ENCODE data around the gene ANXA1. TPM values are rescaled to one million over a fixed set of nuclear protein-coding genes. Genes with fewer than 3 reads are reported as not detected.

ANXA1 gene
- total RNA-seq, 1 experiment from 2014 or later, result 731 TPM

DNA sequence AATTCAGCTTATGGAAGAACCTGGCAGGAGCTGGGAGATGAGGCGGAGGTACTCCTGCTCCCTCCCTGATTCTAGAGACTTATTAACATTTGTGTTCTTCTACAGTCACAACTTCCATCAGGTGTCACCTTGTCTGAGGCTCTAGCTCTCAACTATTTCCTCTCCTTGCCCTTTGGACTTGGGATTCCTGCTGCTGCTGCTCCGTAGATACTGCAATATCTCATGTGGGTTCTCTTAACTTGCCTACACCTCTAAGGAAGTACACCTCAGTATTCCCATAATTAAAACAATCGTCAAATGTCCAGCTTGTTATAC lies 21.2 kb downstream of the ANXA1 start:
- Mint-ChIP-seq H3K4me1 (ENCODE audit: insufficient read depth, unreplicated experiment) (peaks cover 22% of the 10 kb centered on the region), H3K27ac (ENCODE audit: low read depth, unreplicated experiment) (peak overlapping the region; percentile 2), H3K4me3 (ENCODE audit: unreplicated experiment) (no peak overlapping the region), H3K36me3 (ENCODE audit: insufficient read depth, unreplicated experiment) (peaks cover 84% of the 10 kb centered on the region), H3K9me3 (ENCODE audit: unreplicated experiment) (no peaks in the 10 kb centered on the region), H3K27me3 (ENCODE audit: insufficient read depth, unreplicated experiment) (no peaks in the 10 kb centered on the region)
- BruUV-seq (replicated peaks), result no TSS peak
- DNase-seq (ENCODE audit: unreplicated experiment), result no peak
- TF ChIP-seq CTCF (IDR thresholded peaks at IDR 0.05; ENCODE audit: unreplicated experiment), result no peak
- intact Hi-C loops (cut with micrococcal nuclease), result no loop called here
- CTCF ChIA-PET, result interaction anchor here (0.5 to 5.1 kb wide), 6 partner anchors 10 to 106 kb away, joined by 3 to 40 read pairs (median 4); no protein-coding TSS in a partner anchor
- POLR2A ChIA-PET, result interaction anchor here (1.1 to 4.9 kb wide), 10 partner anchors 10 to 63 kb away, joined by 3 to 34 read pairs (median 8); partner anchors contain the start of gene ANXA1

DNA sequence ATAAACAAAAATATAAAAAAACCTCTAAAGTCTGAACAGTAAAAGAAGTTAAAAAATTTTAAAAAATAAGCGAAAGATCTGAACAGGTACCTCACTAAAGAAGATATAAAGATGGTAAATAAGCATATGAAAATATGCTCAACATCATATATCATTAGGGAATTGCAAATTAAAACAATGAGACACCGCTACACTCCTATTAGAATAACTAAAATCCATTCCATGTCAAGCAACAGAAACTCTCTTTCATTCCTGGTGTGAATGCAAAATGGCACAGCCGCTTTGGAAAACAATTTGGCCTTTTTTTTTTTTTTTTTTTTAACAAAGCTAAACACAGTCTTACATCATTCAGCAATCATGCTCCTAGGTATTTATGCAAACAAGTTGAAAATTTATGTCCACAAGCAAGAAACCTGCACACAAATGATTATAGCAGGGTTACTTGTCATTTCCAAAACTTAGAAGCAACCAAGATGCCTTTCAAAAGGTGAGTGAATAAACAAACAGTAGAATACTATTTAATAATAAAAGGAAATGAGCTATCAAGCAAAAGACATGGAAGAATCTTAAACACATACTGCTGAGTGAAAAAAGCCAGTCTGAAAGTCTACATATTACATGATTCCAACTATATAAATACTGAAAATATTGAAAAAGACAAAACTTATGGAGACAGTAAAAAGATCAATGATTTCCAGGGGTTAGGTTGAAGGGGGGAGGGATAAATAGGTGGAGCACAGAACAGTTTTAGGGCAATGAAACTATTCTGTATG lies 22.1 kb downstream of the ANXA1 start:
- no peaks in the 10 kb centered on the region for H3K9me3 Mint-ChIP-seq (ENCODE audit: unreplicated experiment)
- peaks cover 75% of the 10 kb centered on the region for H3K36me3 Mint-ChIP-seq (ENCODE audit: insufficient read depth, unreplicated experiment)
- DNase-seq (ENCODE audit: unreplicated experiment), result no peak
- ChIA-PET POLR2A (interaction anchor here (0.6 to 4.9 kb wide), 8 partner anchors 10 to 1780 kb away, joined by 3 to 34 read pairs (median 7); partner anchors contain the start of gene ANXA1), CTCF (interaction anchor here (0.8 to 5.1 kb wide), 4 partner anchors 13 to 95 kb away, joined by 3 to 40 read pairs (median 4); no protein-coding TSS in a partner anchor)
- H3K4me3 Mint-ChIP-seq (ENCODE audit: unreplicated experiment), result no peak overlapping the region
- intact Hi-C loops (cut with micrococcal nuclease), result no loop called here
- peaks cover 15% of the 10 kb centered on the region for H3K4me1 Mint-ChIP-seq (ENCODE audit: insufficient read depth, unreplicated experiment)
- TF ChIP-seq CTCF (IDR thresholded peaks at IDR 0.05; ENCODE audit: unreplicated experiment), result no peak
- TSS peak; percentile 2 for BruUV-seq (replicated peaks)
- peak overlapping the region; percentile 36 for H3K27ac Mint-ChIP-seq (ENCODE audit: low read depth, unreplicated experiment)
- H3K27me3 Mint-ChIP-seq (ENCODE audit: insufficient read depth, unreplicated experiment), result no peaks in the 10 kb centered on the region

- Mint-ChIP-seq H3K27ac (ENCODE audit: low read depth, unreplicated experiment) (peak overlapping the region; percentile 36), H3K36me3 (ENCODE audit: insufficient read depth, unreplicated experiment) (peaks cover 68% of the 10 kb centered on the region), H3K27me3 (ENCODE audit: insufficient read depth, unreplicated experiment) (no peaks in the 10 kb centered on the region), H3K4me3 (ENCODE audit: unreplicated experiment) (no peak overlapping the region), H3K4me1 (ENCODE audit: insufficient read depth, unreplicated experiment) (peaks cover 15% of the 10 kb centered on the region), H3K9me3 (ENCODE audit: unreplicated experiment) (no peaks in the 10 kb centered on the region)
- intact Hi-C loops (cut with micrococcal nuclease), result no loop called here
- ChIA-PET POLR2A (interaction anchor here (0.7 to 4.9 kb wide), 5 partner anchors 18 to 1779 kb away, joined by 3 to 34 read pairs (median 12); partner anchors contain the start of gene ANXA1), CTCF (interaction anchor here (0.8 to 5.1 kb wide), 2 partner anchors 63 to 66 kb away, joined by 3 to 40 read pairs; no protein-coding TSS in a partner anchor)
- DNase-seq (ENCODE audit: unreplicated experiment), result no peak
- BruUV-seq (replicated peaks), result no TSS peak
- TF ChIP-seq CTCF (IDR thresholded peaks at IDR 0.05; ENCODE audit: unreplicated experiment), result no peak
Observed at GRCh38 chr9:73174330-73174980, 22.8 kb downstream of the ANXA1 start.

DNA sequence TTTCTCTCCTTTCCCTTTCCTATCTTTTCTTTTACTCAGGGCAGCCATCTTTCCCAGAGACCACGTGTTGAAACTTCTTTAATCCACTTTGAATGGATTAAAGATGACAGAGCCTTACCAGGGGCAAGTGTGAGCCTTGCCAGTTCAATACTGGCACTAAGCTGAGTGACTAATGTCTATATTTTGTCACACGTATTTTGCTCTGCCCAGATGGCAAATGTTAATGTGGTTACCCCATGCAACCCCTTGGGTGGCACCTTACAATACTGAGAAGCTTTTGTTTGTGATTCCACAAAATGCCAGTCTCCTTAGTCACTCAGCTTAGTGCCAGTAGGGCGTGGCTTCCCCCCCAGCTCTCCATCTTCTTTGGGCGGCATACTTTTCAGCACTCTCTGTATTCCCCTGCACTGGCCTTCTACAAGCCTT lies 24.8 kb downstream of the ANXA1 start:
- intact Hi-C loops (cut with micrococcal nuclease), result no loop called here
- peak; percentile 80 for DNase-seq (ENCODE audit: unreplicated experiment)
- no peak for TF ChIP-seq CTCF (IDR thresholded peaks at IDR 0.05; ENCODE audit: unreplicated experiment)
- ChIA-PET POLR2A (interaction anchor here (0.7 to 3.0 kb wide), 15 partner anchors 9 to 96 kb away, joined by 3 to 21 read pairs (median 4); partner anchors contain the start of gene ANXA1), CTCF (interaction anchor here (0.6 to 9.0 kb wide), 15 partner anchors 9 to 1140 kb away, joined by 3 to 99 read pairs (median 4); no protein-coding TSS in a partner anchor)
- Mint-ChIP-seq H3K36me3 (ENCODE audit: insufficient read depth, unreplicated experiment) (peaks cover 48% of the 10 kb centered on the region), H3K9me3 (ENCODE audit: unreplicated experiment) (no peaks in the 10 kb centered on the region), H3K27ac (ENCODE audit: low read depth, unreplicated experiment) (peak overlapping the region; percentile 83), H3K4me3 (ENCODE audit: unreplicated experiment) (no peak overlapping the region), H3K4me1 (ENCODE audit: insufficient read depth, unreplicated experiment) (peaks cover 15% of the 10 kb centered on the region), H3K27me3 (ENCODE audit: insufficient read depth, unreplicated experiment) (no peaks in the 10 kb centered on the region)
- no TSS peak for BruUV-seq (replicated peaks)
